ENCODE data around the gene UBAC2.

DNA sequence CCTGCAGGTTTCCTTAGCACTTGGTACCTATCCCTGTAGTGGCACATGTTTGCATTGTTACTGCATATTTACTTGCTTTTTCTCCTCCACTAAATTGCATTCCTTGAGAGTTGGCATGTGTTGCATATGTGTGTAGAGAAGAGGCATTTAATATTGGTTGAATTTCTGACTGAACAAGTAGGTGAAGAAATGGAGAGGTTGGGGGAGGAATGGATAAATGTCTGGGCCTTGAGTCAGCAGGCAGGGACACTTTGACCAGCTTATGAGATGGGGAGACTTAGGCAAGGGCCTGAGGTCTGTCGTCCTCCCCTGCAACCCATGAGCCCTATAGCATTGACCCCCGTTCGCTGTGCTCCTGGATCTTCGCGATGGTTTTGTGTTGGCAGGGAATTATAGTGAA lies 59.6 kb downstream of the UBAC2 start:
- TF ChIP-seq, protein P1, sequence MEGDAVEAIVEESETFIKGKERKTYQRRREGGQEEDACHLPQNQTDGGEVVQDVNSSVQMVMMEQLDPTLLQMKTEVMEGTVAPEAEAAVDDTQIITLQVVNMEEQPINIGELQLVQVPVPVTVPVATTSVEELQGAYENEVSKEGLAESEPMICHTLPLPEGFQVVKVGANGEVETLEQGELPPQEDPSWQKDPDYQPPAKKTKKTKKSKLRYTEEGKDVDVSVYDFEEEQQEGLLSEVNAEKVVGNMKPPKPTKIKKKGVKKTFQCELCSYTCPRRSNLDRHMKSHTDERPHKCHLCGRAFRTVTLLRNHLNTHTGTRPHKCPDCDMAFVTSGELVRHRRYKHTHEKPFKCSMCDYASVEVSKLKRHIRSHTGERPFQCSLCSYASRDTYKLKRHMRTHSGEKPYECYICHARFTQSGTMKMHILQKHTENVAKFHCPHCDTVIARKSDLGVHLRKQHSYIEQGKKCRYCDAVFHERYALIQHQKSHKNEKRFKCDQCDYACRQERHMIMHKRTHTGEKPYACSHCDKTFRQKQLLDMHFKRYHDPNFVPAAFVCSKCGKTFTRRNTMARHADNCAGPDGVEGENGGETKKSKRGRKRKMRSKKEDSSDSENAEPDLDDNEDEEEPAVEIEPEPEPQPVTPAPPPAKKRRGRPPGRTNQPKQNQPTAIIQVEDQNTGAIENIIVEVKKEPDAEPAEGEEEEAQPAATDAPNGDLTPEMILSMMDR (IDR thresholded peaks at IDR 0.05), result no peak
- TF ChIP-seq POLR2A (IDR thresholded peaks at IDR 0.05), result no peak

Data from heart left ventricle (tissue), 13 donors.